Measurements from ENCODE around the gene GRK4. TPM values are rescaled to one million over a fixed set of nuclear protein-coding genes. Genes with fewer than 3 reads are reported as not detected.

Gene GRK4
- total RNA-seq, 4 donors from 2014 or later = 5.1 to 6.5 (median 6.1) TPM

DNA sequence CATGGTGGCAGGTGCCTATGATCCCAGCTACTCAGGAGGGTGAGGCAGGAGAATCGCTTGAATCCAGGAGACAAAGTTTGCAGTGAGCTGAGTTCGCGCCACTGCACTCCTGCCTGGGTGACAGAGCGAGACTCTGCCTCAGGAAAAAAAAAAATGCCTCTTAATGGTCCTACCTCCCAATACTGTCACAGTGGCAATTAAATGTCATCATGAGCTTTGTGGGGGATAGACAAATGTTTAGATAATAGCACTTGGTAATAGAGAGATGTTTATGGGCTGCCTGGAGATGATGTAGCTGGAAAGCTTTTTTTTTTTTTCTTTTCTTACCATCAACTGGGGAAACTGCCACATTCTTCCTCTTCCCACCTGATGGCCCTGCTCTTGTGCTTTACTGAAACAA lies 33.0 kb downstream of the GRK4 start:
- TF ChIP-seq, protein P1, sequence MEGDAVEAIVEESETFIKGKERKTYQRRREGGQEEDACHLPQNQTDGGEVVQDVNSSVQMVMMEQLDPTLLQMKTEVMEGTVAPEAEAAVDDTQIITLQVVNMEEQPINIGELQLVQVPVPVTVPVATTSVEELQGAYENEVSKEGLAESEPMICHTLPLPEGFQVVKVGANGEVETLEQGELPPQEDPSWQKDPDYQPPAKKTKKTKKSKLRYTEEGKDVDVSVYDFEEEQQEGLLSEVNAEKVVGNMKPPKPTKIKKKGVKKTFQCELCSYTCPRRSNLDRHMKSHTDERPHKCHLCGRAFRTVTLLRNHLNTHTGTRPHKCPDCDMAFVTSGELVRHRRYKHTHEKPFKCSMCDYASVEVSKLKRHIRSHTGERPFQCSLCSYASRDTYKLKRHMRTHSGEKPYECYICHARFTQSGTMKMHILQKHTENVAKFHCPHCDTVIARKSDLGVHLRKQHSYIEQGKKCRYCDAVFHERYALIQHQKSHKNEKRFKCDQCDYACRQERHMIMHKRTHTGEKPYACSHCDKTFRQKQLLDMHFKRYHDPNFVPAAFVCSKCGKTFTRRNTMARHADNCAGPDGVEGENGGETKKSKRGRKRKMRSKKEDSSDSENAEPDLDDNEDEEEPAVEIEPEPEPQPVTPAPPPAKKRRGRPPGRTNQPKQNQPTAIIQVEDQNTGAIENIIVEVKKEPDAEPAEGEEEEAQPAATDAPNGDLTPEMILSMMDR (IDR thresholded peaks at IDR 0.05) = no peak
- ATAC-seq (ENCODE audit: low FRiP score) = no peak
- DNase-seq (ENCODE audit: low spot score) = no peak

DNA sequence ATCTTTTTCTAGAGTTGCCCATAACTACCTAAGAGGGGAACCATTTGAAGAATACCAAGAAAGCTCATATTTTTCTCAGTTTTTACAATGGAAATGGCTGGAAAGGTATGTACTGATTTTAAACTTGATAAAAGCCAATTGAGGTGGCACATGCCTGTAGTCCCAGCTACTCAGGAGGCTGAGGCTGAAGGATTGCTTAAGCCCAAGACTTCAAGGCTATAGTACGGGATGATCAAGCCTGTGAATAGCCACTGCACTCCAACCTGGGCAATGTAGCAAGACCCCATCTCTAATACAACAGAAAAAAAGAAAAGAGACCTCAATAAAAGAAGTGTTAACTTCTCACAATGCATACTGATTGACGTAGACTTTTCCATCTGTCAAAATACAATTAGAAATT lies 44.4 kb downstream of the GRK4 start:
- no peak for ATAC-seq (ENCODE audit: low FRiP score)
- TF ChIP-seq, protein P1 (IDR thresholded peaks at IDR 0.05) = no peak
- no peak for DNase-seq (ENCODE audit: low spot score)

DNA sequence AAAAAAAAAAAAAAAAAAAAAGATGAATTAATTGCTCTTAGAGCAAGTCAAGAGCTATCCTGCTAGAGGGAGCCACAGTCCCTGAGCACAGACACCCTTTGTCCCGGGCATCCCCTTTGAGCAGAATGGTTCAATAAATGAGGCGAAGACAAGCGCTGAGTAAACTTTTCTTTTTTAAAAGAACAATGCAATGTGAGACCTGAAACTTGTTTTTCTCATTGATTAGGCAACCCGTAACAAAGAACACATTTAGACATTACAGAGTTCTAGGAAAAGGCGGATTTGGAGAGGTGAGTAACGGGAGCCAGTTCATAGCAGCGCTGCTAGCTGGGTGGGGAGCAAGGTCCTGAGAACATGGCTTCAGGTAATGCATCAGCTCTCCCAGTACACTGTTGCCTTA lies 46.1 kb downstream of the GRK4 start:
- TF ChIP-seq, protein P1 (IDR thresholded peaks at IDR 0.05) = no peak
- DNase-seq (ENCODE audit: low spot score) (no peak), ATAC-seq (ENCODE audit: low FRiP score) (no peak)

DNA sequence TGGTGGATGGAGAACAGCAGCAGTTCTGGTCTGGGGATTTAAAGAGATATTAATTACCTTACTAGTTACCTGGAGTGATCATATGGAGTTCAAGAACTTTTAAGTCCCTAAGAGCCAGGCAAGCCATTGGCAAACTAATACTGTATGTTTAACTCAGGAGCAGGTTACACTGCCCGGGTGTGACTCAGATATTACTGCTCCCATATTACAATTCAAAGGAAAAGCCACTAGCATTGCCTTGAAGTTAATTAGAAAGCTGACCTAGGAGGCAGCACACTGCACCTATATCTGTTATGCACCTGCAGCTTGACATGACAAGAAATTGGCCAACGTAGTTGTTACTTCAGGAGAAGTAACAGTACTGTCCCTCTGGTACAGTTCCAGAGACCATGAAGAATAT lies 47.2 kb downstream of the GRK4 start:
- TF ChIP-seq, protein P1 (IDR thresholded peaks at IDR 0.05) = no peak
- ATAC-seq (ENCODE audit: low FRiP score) (no peak), DNase-seq (ENCODE audit: low spot score) (no peak)

DNA sequence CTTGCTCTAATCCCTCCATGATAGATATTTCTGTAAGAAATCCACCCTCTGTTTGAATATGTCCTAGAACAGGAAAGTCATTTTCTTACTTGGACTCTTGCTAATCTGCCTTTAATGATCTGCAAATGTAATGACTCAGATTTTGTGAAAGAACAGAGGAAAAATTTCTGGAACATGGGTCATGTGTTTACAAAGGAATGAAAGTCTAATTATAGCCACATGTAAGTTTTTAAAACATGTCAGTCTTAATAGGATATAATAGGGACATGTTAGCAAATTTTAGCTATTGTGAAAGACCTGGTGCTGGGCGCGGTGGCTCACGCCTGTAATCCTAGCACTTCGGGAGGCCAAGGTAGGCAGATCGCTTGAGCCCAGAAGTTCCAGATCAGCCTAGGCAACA lies 47.6 kb downstream of the GRK4 start:
- DNase-seq (ENCODE audit: low spot score) (no peak), ATAC-seq (ENCODE audit: low FRiP score) (no peak)
- TF ChIP-seq, protein P1 (IDR thresholded peaks at IDR 0.05) = no peak

DNA sequence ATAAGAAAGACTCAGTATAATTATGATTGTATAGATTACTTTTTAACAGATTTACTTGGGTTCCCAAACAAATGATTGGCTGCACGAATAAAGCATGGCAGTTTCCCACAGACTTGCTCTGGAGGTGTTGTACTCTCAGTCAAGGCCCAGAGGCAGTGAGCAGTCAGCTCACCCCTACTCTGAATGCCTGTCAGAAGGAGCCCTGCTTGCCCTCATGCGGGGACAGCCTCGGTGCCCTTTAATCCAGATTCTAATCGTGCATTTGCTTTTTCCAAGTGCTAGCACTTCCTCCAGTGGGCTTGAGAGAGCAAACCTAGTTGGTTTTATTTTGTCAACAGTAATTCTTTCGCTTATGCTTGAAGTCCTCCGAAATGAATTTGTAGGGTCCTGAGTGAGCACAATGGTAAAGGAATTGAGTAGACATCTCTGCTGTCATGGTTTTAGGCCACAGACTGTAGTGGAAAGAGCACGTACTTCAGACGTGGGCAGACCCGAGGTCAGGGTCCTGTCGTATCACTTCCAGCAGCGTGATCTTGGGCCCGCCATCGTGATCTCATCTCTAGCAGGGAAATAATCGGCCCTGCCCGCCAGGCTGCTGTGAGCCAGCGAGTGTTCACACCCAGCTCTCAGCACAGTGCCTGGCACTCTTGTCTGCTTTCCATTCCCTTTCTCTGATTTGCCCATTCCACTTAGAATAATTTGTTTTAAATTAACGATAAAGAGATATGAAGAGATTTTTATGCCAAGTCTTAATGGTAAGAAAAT lies 48.3 kb downstream of the GRK4 start:
- no peak for DNase-seq (ENCODE audit: low spot score)
- TF ChIP-seq, protein P1 (IDR thresholded peaks at IDR 0.05) = no peak
- ATAC-seq (ENCODE audit: low FRiP score) = no peak

DNA sequence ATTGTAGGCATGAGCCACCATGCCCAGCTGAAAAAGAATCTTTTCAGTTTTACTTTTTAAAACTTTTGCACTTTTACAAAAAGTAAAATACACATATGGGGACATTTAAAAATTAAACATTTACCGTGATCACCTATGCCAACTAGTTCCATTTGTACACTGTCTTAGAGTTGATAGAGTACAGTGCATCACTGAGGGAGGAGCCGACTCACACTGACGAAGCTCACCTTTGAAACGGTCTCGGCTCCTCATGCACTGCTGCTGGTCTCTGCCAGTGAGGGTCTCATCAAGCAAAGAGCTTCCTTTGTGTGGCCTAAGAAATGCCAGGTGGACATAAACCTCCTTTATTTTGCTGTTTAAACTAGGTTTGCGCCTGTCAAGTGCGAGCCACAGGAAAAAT lies 50.0 kb downstream of the GRK4 start:
- no peak for ATAC-seq (ENCODE audit: low FRiP score)
- no peak for DNase-seq (ENCODE audit: low spot score)

More for the DNA sequence above, 50.0 kb downstream of the GRK4 start:
- TF ChIP-seq, protein P1 (IDR thresholded peaks at IDR 0.05) = no peak

All from omental fat pad (tissue), 4 donors.